Skin of body (tissue), 2 donors: ENCODE measurements around the gene MRPL49. TPM values are rescaled to one million over a fixed set of nuclear protein-coding genes. Genes with fewer than 3 reads are reported as not detected.
A peak's percentile ranks its signal among the peaks of the same experiment; 100 is the strongest.
"Not testable (repeated sequence)": the region's sequence is repeated elsewhere in the genome, so short reads cannot be mapped to it uniquely, and the experiment has no call there.

Experiments
- DNase-seq: peaks from one replicate; lab custom pipeline; 2025; lab: John Stamatoyannopoulos, UW
- total RNA-seq: library from RNA; depleted of rRNA; stranded (reverse); fragments of >200 nt; gene quantifications from one replicate; pipeline ENCODE4 v1.2.3, GENCODE V29; 2014

Gene MRPL49
- total RNA-seq, 1 donor from 2014 or later, result 35.5 TPM

GRCh38 chr11:65132988-65133700, 11.0 kb downstream of the MRPL49 start:
- DNase-seq, result no peak

- DNase-seq, result peak; percentile 7
Observed at GRCh38 chr11:65133724-65134123, 11.6 kb downstream of the MRPL49 start.

- DNase-seq, result peak; percentile 97
Observed at GRCh38 chr11:65134240-65134951, 12.3 kb downstream of the MRPL49 start, which contains the start of gene SYVN1. SYVN1 (minus strand) TSS chr11:65134519; CDS start chr11:65133601, 918 bp downstream.

- peak; percentile 97 for DNase-seq
Observed at GRCh38 chr11:65134952-65135632, 13.0 kb downstream of the MRPL49 start.

- DNase-seq, result no peak
Observed at GRCh38 chr11:65135633-65136145, 13.6 kb downstream of the MRPL49 start.

- no peak for DNase-seq
Observed at GRCh38 chr11:65136515-65137096, 14.5 kb downstream of the MRPL49 start.

- DNase-seq, result no peak
Observed at GRCh38 chr11:65141896-65142494, 19.9 kb downstream of the MRPL49 start.

GRCh38 chr11:65147352-65148075, 25.4 kb downstream of the MRPL49 start:
- no peak for DNase-seq

- no peak for DNase-seq
Observed at GRCh38 chr11:65148657-65149056, 26.5 kb downstream of the MRPL49 start.

GRCh38 chr11:65150131-65150508, 28.0 kb downstream of the MRPL49 start:
- DNase-seq, result not testable (repeated sequence)

- peak; percentile 9 for DNase-seq
Observed at GRCh38 chr11:65150509-65151299, 28.6 kb downstream of the MRPL49 start.

GRCh38 chr11:65151331-65151899, 29.3 kb downstream of the MRPL49 start:
- DNase-seq, result no peak

GRCh38 chr11:65152122-65152521, 30.0 kb downstream of the MRPL49 start:
- no peak for DNase-seq

- no peak for DNase-seq
Observed at GRCh38 chr11:65156256-65156655, 34.1 kb downstream of the MRPL49 start.

- DNase-seq, result no peak
Observed at GRCh38 chr11:65156926-65157325, 34.8 kb downstream of the MRPL49 start.

- DNase-seq, result no peak
Observed at GRCh38 chr11:65157336-65157735, 35.2 kb downstream of the MRPL49 start.

- no peak for DNase-seq
Observed at GRCh38 chr11:65159012-65159411, 36.9 kb downstream of the MRPL49 start.

GRCh38 chr11:65160643-65161042, 38.5 kb downstream of the MRPL49 start:
- no peak for DNase-seq

GRCh38 chr11:65163684-65164083, 41.6 kb downstream of the MRPL49 start:
- no peak for DNase-seq
